ENCODE data around the gene FGFR4.

FGFR4 gene

DNA sequence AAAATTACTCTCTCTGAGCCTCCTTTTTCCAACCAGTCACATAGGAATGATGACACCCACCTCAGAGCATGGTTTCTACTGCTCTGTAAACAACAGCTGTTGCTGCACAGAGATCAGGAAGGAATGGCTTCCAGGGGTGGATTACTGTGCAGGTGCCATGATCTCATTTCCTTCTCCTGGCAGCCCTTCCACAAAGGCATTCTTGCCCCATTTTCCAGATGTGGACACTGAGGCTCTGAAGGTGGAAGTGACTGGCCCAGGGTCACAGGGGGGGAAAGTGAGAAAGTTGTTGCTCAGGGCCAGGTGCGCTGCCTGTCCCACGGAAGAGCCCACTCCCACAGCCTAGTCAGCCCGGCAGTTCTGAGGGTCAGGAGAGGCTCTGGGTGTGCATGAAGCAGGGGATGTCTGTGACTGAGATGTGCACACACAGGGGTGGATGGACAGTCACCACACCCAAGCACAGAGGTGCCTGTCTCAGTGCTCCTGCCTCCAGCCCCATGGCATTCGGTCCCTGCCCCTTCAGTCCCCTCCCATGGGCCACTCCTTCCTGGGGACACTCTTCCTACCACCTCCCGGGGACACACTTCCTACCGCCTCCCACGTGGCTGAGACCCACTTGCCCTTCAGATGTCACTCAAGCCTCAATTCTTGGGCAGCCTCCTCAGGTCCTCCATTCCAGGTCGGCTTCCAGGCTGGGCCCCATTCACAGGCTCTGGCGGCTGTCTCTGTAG, 17.0 kb downstream of the FGFR4 start:
- DNase-seq, result no peak

DNA sequence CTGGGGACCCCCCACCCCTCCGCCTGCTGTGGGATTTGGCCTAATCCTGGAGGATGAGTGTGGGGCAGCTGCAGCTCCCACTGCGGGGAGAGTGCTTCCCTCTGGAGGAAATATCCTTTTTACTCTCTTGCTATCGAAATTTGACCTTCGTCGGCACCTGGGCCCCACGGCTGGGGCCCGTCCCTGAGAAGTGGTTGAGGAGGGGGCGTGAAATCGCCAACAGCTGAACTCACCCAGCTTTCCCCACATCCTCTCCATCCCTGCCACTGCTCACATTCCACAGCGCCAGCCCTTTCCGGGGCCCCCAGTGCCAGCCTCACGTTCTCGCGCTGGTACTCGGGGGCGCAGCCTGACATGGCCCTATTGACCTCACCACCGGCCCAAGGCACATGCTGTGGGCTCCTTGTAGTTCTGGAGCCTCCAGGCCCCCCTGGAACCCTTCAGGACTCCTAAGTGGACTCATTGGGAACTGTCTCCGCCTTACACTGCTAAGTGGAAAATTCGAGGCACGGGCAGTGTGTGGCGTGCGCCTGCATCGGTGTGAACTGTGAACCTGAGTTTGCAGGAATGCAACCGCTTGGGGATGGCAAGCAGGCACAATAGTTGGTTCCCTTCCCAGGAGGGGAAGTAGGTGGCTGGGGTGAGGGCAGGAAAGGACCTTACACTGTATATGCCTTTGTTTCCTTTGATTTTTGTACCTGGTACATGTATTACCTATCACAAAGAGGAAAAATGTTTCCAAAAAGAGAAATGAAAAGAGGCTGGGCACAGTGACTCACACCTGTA, 19.2 kb downstream of the FGFR4 start:
- DNase-seq, result peak; percentile 64

DNA sequence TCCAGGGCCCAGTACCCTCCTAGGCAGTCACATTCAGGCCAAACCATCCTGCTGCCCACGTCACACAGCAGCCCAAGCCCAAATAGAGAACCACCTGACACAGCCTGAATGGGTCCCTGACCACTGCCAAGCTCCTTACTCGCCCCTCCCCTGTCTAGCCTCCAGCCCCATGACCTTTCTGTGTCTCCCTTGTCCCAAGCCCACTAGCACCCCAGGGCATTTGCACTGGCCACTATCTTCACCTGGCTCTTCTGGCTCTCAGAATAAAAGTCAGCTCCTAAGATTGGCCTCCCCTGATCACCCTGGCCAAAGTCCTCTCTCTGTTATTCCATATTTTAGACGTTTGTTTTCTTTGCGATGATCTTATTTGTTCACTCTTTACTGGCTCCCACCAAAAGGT, 20.4 kb downstream of the FGFR4 start:
- no peak for DNase-seq

DNA sequence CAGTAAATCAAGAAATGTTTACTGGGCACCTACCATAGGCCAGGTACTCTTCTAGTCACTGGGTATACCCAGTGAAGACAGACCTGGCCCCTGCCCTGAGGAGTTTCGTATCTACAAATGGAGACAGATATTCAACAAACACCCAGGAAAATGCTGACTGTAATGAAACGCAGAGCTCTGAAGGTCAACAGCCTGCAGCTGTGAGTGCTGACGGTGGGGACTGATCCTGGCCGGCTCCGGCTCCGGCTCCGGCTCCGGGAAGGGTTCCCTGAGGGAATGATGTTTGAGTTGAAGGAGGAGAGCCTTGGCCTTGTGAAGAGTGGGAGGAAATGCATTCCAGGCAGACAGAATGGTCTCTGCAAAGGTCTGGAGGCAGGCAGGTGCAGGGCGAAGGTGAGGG, 23.1 kb downstream of the FGFR4 start:
- no peak for DNase-seq

DNA sequence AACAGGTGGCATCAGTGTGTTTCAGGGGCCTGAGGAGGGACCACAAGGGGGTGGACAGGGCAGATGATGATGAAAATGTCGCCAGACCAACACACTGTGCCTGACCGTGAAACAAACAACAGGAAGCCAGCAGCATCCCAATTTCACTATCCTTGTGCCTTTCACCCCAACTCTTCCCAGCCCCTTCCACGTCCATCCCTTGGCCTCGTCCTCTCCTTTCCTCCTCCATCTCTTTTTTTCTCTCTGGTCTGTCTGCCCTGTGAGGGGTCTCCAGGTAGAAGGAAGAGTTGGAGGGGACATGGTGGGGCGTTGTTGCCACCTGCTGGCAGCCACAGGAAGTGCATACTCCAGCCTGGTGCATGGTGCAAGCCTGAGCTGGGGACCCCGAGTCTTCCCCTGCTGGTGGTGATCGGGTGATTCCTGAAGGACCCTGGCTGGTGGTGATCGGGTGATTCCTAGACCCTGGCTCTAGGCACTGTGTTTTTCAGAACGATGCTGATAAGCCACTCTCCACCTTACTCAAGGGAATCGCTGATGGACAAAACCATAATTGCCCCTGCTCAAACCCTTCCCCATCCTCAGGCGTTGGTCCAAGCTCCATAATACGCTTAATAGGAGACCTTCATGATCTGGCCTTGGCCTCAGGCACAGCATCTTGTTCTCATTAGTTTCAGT, 25.1 kb downstream of the FGFR4 start:
- DNase-seq, result peak; percentile 76

DNA sequence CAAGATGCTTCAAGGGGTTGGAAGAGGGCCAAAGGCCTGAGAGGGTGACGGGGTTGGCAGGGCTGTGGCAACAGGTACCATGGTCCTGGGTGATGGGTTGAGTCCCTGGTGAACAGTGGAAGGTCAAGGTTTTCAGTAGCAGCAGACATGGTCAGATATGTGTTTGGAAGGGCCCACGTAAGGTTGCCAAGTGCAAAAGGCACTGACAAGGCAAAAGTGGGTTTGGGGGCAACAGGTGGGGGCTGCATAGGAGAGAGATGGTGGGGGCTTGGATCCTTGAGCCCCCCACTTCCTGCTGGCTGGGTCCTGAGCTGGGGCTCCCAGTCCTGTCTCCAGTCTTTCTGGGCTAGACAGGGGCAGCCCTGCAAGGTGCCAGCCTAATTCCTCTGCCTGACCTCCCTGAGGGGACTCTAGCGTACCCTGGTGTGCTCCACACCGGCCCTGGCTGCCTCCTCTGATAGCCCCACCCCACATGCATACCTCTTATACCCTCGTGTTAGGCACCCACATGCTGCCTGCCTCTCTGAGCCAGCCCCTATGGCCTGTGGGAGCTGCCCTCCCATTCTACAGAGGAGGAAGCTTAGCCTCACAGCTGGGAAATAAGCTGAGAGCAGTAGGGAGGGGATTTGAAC, 26.0 kb downstream of the FGFR4 start:
- no peak for DNase-seq

DNA sequence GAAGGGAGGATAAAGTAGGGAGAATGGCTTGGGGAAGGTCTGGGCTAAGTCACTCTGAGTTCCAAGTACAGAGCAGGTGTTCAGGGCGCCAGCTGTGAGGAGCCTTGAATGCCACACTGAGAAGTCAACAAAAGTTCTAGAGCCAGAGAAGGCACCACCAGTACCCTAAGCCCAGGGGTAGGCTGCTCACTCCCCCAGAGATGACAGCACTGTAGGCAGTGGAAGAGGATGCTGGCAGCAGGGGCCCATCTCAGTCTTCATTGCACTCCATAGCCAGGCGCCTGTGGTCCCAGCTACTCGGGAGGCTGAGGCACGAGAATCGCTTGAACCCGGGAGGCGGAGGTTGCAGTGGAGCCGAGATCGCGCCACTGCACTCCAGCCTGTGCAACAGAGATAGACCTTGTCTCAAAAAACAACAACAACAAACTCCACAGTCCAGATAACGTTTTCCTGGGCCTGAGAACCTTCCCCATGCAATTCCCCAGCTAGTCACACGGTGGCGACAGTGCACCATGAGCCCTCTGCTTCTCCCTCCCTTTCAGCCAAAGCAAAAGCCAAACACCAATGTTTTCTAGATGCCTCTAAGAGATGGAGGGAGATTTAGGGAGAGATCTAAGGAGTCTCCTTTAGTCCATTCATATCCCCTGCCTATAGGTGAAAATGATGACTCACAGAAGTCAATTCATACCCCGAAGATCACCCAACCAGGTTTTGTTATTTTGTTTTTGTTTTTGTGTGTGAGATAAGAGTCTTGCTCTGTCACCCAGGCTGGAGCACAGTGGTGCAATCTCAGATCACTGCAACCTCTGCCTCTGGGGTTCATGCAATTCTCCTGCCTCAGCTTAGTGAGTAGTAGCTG, 27.1 kb downstream of the FGFR4 start:
- peak; percentile 87 for DNase-seq

DNA sequence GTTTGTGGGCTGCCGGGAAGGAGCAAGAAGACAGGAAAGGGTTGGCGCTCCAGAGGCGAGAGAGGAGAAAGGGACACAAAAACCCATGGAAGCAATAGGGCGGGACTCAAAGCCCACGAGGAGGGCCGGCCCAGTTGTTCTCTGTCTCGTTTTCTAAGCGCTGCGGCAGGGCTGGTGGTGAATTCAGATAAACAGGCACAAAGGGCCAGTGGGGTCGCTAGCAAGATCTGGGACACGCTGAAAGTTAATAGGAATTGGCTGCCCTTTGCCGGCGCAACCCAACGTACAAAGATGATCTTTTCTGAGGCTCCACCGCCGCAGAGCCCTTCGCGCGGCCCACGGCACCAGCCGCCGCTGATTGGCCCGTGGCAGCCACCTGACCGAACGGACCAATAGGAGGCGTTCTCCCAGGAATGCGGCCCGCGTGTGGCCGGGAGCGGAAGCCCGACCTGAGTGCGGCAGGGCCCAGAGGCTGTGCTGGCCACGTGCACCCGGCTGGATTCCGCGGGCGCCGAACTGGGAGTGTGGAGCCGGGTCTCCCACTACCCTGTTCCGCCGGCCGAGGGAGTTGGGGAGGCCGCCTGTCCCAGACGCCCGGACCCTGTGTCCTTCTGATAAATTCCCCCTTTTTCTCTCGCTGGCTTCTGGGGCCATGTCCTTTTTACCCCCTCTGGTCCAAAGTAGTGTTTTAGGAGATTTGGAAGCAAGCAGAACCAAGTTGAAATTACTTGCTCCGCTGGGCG, 30.1 kb downstream of the FGFR4 start:
- DNase-seq, result peak; percentile 91

DNA sequence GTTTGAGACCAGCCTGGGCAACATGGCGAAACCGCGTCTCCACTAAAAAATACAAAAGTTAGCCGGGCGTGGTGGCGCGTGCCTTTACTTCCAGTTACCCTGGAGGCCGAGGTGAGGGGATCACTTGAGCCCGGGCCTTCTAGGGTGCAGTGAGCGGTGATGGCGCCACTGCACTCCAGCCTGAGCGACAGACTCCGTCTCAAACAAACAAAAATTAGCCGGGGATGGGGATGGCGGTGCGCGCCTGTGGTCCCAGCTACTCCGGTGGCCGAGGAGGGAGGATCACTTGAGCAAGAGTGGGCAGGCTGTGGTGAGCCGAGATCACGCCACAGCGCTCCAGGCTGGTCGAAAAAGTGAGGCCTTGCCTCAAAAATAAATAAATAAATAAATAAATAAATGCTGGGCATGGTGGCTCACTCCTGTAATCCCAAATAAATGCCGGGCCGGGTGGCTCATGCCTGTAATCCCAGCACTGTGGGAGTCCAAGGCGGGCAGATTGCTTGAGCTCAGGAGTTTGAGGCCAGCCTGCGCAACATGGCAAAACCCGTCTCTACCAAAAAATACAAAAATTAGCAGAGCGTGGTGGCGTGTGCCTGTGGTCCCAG, 30.8 kb downstream of the FGFR4 start:
- DNase-seq, result no peak

DNA sequence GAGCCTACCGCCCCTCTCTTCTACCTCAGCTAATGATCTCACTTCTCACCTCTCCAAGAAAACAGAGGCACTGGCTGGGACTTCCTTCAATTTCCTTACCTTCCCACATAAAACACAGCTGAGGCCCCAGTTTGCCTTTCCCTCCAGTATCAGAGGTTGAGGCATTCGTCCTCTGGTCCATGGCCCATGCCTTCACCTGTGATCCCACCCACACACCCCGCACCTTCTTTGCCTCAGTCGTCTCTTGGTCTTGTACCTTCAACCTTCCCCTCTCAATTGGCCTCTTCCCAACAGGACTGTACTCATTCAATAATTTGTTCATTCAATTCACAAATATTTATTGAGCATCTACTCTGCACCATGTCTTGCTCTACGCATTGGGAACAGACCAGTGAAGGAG, 35.9 kb downstream of the FGFR4 start:
- DNase-seq, result no peak

DNA sequence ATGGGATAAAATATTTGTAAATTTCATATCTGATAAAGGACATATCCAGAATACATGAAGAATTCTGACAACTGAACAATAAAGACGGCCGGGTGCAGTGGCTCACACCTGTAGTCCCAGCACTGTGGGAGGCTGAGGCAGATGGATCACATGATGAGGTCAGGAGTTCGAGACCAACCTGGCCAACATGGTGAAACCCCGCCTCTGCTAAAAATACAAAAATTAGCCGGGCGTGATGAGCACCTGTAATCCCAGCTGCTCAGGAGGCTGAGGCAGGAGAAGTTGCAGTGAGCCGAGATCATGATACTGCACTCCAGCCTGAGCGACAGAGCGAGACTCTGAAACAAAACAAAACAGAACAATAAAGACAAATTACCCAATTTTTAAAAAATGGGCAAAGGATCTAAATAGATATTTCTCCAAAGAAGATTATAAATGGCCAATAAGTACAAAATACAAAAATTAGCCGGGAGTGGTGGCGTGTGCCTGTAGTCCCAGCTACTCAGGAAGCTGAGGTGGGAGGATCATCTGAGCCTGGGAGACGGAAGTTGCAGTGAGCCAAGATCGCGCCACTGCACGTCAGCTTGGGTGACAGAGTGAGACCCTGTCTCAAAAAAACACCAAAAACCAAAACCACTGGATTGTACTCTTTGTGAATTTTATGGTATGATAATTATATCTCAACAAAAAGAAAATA, 37.2 kb downstream of the FGFR4 start:
- no peak for DNase-seq

DNA sequence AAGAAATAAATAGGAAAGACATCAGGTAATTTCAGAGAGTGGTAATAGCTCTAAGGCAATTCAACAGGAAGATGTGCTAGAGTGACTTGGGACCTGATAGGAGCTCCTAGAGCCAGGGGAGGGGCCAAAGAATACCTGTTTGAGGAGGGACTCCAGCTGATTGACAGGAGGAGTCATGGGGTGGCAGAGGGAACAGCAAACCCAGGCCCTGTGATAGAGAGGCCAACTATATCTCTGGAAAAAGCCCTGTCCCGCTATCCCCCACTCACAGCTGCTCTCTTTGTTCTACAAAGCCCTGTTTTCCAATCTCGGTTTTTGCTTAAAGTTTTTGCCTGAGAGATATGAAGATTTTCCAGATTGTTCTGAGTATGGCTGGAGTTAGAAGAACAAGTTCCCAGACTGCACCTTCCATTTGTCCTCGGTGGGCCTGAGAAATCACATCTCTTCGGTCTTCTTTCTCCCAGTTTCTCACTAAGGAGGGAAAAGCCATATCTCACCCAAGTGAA, 37.8 kb downstream of the FGFR4 start:
- DNase-seq, result no peak

DNA sequence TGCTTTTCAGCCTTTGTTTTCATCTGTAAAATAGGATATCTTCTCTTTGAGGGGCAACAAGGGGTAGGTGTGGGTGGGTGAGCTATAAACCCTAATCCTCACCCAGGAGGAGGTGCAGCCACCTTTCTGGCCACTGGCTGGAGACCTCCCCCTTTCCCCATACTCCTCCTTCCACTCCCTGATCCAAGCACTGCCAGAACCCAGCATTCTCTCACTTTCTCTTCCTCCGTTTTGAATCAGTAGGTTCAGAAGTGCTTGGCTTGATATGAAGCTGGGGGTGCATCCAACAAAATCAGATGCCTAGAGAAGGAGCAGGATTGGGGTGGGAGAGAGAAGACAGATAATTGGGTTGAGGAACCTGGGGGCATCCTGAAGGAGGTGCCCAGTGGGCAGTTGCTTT, 40.1 kb downstream of the FGFR4 start:
- DNase-seq, result no peak

DNA sequence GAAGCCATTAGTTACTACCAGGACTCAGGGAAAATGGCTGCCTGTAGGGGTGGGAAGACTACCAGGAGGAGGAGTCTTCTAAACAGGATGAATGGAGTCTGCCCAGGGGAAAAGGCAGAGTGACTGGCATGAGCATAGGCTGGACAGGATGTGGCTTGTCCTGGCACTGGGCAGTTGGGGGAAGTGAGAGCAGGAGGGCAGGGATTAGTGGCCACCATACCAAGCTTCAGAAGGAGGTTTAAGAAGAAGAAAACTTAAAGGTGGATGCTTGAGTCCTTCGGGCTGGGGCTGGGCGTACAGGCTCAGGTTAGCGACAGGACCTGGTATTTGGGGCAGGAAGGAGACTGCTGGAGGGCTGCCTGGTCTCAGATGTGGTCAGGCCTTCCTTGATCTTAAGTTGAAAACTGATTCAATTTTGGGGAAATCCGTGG, 41.9 kb downstream of the FGFR4 start:
- DNase-seq, result no peak

DNA sequence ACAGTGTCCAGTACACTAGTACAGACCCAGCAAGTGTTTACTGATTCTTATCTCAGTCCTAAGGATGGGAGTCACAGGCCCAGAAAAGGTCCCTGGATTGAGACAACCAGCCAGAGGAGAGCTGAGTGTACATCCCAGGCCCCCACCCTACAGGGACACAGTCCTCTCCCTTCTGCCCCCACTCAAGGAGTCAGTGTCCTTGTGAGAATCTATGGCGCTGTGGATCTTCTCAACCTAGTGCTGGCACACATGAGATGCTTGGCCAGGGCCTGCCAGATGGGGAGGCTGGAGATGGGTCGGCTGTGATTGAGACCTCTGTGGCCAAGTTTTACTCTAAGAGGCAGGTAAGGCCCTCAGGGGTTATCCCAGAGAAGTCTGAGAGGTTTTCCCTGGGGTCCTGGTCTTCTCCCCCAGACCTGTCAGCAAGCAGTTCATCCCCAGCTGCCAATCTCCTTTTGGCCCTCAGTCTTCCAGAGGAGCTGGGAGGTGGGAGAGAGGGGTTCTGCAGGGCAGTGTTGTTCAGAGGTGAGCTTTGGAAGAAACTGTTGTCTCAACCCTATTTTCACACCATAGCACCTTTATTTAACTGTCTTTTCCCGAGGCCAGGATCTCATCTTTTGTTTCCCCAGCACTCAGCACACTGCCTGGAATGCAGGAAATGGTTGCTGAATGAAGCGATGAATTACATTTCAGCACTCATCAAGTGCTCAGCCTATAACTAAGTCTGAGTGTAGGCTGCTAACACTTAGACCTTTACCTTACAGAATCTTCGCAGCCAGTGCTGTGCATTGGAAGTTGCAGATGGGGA, 43.7 kb downstream of the FGFR4 start:
- no peak for DNase-seq

DNA sequence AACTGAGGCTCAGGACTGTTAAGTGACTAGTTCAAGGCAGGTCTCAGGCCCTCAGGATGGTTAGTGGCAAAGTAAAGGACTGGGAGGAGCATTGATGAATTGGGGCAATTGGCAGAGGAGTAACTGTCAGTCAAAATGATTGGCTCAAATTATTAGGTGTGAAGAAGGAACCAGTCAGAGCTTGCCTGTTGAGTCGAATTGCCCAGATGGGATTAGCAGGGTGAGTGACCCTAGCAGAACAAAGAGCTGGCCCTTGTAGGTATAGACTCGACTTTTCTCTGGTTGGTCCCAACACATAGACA, 44.3 kb downstream of the FGFR4 start:
- no peak for DNase-seq

DNA sequence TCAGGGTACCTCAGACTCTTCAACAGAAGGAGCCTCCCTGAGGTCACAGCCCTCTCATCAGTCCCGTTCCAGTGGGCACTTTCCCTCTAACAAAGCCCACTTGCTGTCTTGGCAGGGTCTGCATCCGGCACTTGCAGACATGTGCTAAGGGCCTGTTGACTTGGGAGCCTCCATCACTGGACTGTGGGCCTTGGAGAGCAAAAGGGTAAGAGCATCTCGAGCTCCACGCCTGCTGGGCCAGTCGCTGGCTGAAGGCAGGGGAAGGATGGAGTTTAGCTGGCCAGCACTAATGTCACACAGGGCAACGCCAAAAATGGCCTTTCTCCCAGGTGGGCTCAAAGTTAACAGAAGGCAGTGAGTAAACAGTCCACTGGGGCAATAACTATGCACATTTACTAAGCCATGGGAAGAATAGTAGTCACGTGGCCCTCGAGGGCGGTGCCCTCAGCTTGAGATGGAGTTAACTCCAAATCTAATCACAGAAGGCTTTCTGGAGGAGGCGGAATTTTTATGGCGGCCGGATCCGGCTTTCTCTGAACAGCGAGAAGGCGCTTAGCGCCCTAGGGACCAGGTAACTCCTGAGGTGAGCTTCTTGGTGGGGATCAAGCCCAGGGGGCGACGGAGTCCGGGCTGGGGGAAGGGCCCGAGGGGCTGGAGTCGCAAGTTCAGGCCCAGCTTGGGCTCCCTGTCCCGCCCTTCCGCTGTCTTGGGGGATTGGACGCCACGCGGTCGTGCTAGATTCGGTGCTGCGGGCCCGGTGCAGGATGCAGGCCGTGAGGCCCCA, 44.8 kb downstream of the FGFR4 start:
- DNase-seq, result no peak

DNA sequence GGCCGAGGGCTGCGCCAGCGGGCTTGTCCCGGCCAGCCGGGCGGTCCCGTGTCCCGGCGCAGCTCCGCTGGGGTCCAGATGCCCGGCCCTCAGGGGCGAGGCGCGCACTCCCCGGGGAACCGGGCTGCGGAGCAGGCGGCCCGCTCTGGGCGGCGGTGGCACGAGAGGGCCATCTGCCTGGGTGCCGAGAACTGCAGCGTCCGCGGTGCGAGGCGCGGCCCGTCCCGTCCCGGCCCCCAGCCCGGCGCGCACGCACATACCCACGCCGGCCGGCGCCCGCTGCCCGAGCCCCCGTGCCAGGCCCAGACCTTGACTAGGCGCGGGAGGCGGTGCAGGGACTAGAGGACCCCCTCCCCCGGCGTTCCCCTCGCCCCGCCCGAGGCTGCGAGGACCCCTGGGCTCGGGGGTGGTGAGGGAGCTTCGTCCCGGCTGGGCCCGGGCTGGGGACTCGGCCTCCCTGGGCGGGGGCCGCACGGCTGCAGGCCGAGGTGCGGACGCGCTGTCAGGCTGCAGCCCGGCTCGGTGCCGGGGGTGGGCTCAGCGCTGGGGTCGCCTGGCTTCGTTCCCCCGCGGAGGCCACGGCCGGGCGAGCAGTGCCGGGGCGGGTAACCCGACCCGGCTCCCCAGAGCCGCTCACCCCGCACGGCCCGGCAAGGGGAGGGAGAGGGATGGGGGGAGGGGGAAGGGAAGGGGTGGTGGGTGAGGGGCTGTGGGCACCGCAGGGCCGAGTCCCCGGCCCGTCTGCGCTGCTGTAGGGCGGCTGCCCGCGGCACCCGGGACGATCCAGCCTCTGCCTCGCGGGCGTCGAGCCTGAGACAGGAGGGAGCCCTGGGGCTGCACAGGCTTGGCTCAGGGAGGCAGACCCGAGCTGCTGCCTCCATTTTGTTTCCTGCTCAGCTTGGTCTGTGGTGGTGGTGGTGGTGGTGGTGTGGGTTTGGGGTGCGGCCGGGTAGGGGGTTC, 45.7 kb downstream of the FGFR4 start:
- peak; percentile 77 for DNase-seq
